Measurements from ENCODE around the gene CMPK2. TPM values are rescaled to one million over a fixed set of nuclear protein-coding genes. Genes with fewer than 3 reads are reported as not detected.

CMPK2 gene
- total RNA-seq, 2 experiments from 2014 or later = 102 to 106 TPM

DNA sequence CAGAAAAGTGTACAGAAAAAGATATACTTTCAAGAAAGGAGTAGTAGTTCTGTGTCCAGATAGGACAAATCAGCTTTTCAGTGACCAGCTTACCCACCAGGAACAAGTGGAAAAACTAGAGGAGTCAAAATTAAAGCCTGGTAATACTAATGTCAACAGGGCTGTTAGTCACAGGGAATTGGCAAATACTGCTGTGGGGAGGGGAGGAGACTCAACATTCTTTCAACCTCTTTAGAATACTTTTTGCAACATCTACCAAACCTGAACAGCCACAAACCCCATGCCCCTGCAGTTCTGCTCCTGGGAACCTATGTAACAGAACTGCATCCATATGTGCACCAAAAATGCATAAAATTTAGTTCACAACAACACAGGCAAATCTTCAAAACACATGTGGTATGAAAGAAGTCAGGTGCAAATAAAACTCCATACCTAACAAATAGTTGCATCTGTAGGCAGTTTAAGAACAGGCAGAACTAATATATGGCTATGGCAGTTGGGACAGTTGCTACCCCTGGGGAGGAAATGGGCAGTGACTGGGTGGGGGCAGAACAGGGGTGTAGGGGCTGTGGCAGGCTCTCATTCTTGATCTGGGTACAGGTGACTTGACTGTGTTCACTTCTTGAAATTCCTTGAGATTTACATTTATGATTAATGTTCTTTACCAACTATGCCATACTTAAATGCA is 9.7 kb downstream of the CMPK2 start:
- ATAC-seq (ENCODE audit: low read depth) (no peak), DNase-seq (no peak)
- H3K27me3 Mint-ChIP-seq = no peaks in the 10 kb centered on the region
- peak overlapping the region; percentile 60 for H3K27ac Mint-ChIP-seq
- POLR2A ChIA-PET = interaction anchor here (0.9 to 1.3 kb wide), 3 partner anchors 9 to 22 kb away, joined by 3 to 4 read pairs (median 3); partner anchors contain the start of genes CMPK2 and RSAD2
- peaks cover 69% of the 10 kb centered on the region for H3K4me1 Mint-ChIP-seq
- peaks cover 9% of the 10 kb centered on the region for H3K9me3 Mint-ChIP-seq
- peaks cover 86% of the 10 kb centered on the region for H3K36me3 Mint-ChIP-seq
- H3K4me3 Mint-ChIP-seq = peak overlapping the region; percentile 12

- H3K4me1 Mint-ChIP-seq = peaks cover 68% of the 10 kb centered on the region
- DNase-seq (no peak), ATAC-seq (ENCODE audit: low read depth) (no peak)
- no peak overlapping the region for H3K4me3 Mint-ChIP-seq
- no peak overlapping the region for H3K27ac Mint-ChIP-seq
- H3K36me3 Mint-ChIP-seq = peaks cover 86% of the 10 kb centered on the region
- H3K9me3 Mint-ChIP-seq = peaks cover 2% of the 10 kb centered on the region
- POLR2A ChIA-PET = interaction anchor here (1.0 to 1.2 kb wide), 3 partner anchors 8 to 23 kb away, joined by 3 to 4 read pairs (median 4); partner anchors contain the start of genes CMPK2 and RSAD2
- H3K27me3 Mint-ChIP-seq = no peaks in the 10 kb centered on the region
These were observed 11.3 kb downstream of the CMPK2 start for GRCh38 chr2:6854416-6854815.

DNA sequence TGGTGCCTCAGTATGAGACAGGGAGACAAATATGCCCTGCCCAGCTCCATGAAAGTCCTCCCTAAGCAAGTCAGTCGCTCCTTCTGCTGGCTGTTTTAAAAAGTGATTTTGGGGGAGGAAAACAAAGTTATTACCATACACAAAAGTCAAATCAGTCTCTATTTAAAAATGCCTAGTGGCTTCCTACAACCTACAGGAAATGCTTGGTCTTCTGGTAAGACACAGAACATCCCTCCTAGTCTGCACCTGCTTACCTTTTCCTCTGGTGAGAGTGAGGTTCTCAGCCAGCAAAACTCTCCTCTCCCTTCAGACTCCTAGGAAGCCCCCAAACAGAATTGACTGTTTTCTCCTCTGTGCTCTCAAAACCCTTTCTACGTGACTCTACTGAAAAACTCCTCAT is 13.5 kb downstream of the CMPK2 start:
- H3K36me3 Mint-ChIP-seq = peaks cover 81% of the 10 kb centered on the region
- POLR2A ChIA-PET = interaction anchor here (1.4 kb wide), 1 partner anchor 26 kb away, joined by 5 read pairs; the partner anchor contains the start of gene RSAD2
- H3K4me3 Mint-ChIP-seq = peak overlapping the region; percentile 5
- peaks cover 7% of the 10 kb centered on the region for H3K9me3 Mint-ChIP-seq
- no peaks in the 10 kb centered on the region for H3K27me3 Mint-ChIP-seq
- DNase-seq (no peak), ATAC-seq (ENCODE audit: low read depth) (peak; percentile 62)
- H3K4me1 Mint-ChIP-seq = peaks cover 69% of the 10 kb centered on the region
- H3K27ac Mint-ChIP-seq = peak overlapping the region; percentile 79

DNA sequence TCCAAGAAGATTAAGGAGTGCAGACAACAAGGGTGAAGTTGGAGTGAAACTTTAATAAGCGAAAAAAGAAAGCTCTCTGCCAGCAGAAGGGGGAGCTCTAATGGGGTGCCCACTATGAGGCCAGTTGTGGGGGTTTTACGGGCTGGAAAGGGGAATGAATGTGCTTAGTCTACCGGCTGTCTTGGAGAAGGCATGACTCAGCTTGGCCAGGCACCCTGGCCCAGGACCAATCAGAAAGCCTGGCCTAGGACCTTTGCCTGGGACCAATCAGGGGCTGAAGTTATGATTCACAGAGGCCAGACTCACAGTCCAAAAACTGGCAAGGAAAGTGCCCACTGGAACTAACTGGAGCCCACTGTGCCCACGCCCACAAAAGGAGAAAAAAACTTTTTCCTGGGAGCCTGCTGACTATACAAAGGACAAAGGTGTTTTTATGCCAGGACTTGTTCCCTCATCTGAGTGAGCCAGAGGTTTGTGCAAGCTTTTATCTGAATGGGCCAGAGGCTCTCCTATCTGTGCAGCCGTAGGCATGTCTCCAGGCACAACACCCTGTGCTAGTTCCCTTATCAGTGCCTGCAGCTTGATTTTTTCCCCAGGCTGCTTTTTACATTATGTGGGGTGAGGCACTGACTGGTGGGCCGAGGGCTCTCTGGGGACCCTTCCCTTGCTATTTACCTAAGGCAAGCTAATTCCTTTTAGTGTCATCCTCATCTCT is 18.6 kb downstream of the CMPK2 start:
- H3K4me3 Mint-ChIP-seq = no peak overlapping the region
- ATAC-seq (ENCODE audit: low read depth) = no peak
- H3K36me3 Mint-ChIP-seq = peaks cover 88% of the 10 kb centered on the region

DNA sequence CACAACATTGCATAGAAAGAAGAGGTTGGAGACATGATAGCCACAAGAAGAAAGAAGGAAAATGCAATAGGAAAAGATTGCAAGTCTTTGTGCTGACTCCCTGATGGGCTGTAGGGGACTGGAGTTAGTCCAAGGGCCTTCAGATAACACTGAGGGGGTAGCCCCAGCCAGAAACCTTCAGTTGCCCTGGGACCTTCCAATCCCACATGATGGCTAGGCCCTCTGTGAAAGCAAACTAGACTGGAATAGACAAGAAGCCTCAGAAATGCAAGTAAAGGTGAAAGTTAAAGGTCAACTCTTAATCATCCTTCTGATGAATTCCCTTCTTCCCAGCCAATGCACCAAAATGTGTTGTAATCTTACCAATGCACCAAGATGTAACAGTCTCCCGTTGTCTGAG is 19.2 kb downstream of the CMPK2 start:
- ATAC-seq (ENCODE audit: low read depth) = no peak
- DNase-seq = no peak
- Mint-ChIP-seq H3K27me3 (no peaks in the 10 kb centered on the region), H3K36me3 (peaks cover 86% of the 10 kb centered on the region), H3K27ac (peak overlapping the region; percentile 38), H3K4me1 (peaks cover 31% of the 10 kb centered on the region), H3K4me3 (no peak overlapping the region), H3K9me3 (peaks cover 17% of the 10 kb centered on the region)
- POLR2A ChIA-PET = interaction anchor here (1.7 to 2.7 kb wide), 3 partner anchors 11 to 19 kb away, joined by 5 to 9 read pairs (median 5); partner anchors contain the start of gene CMPK2

More for the DNA sequence above, 18.6 kb downstream of the CMPK2 start:
- Mint-ChIP-seq H3K9me3 (peaks cover 17% of the 10 kb centered on the region), H3K4me1 (peaks cover 33% of the 10 kb centered on the region), H3K27ac (peak overlapping the region; percentile 38), H3K27me3 (no peaks in the 10 kb centered on the region)
- POLR2A ChIA-PET = interaction anchor here (1.8 to 2.7 kb wide), 4 partner anchors 10 to 31 kb away, joined by 5 to 29 read pairs (median 8); partner anchors contain the start of genes CMPK2 and RSAD2
- DNase-seq = no peak

DNA sequence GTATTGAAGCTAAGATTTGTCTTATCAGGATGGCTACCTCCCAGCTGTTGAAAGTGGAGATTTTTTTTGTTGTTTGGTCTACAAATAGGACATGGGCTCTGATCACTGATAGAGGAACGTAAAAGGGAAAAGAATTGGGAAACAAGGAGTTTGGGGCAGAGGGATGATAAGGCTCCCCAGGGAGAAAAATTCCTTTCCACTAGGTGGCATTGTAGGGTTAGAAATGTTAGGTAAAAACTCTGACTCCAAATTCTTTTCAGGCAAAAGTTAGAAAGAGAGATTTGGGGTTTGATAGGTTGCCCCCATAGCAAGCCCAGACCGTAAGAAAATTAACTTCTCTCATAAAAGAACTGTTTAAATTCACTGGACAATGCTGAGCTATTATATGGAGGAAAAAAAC is 19.8 kb downstream of the CMPK2 start:
- Mint-ChIP-seq H3K4me1 (peaks cover 26% of the 10 kb centered on the region), H3K36me3 (peaks cover 83% of the 10 kb centered on the region), H3K27ac (no peak overlapping the region), H3K27me3 (no peaks in the 10 kb centered on the region), H3K9me3 (peaks cover 17% of the 10 kb centered on the region), H3K4me3 (no peak overlapping the region)
- DNase-seq = no peak
- POLR2A ChIA-PET = interaction anchor here (0.6 to 2.7 kb wide), 4 partner anchors 12 to 73 kb away, joined by 3 to 9 read pairs (median 5); partner anchors contain the start of gene CMPK2
- ATAC-seq (ENCODE audit: low read depth) = no peak

DNA sequence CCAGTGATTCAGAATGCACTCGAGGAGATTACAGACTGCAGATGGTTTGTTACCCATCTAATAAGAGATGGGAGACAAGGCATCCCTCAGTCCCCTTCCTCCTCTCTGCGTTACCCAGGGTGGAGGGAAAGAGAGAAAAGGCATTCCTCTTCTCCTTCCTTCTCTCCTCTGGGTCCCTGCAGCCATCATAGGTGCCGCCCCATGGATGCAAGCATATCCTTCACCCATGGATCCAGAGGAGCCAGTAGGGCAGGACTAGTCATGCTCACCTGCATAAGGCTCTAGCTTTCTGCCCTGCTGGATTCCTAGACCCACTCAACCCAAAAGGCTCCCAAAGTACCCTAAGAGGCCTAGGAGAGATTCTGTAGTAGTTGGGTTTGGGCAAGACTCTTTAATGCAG is 20.4 kb downstream of the CMPK2 start:
- DNase-seq (no peak), ATAC-seq (ENCODE audit: low read depth) (no peak)
- peaks cover 82% of the 10 kb centered on the region for H3K36me3 Mint-ChIP-seq
- H3K4me1 Mint-ChIP-seq = peaks cover 24% of the 10 kb centered on the region
- POLR2A ChIA-PET = interaction anchor here (0.9 to 1.7 kb wide), 2 partner anchors 20 to 73 kb away, joined by 5 read pairs; partner anchors contain the start of gene CMPK2
- no peak overlapping the region for H3K27ac Mint-ChIP-seq
- H3K27me3 Mint-ChIP-seq = no peaks in the 10 kb centered on the region
- peaks cover 17% of the 10 kb centered on the region for H3K9me3 Mint-ChIP-seq
- H3K4me3 Mint-ChIP-seq = no peak overlapping the region

DNA sequence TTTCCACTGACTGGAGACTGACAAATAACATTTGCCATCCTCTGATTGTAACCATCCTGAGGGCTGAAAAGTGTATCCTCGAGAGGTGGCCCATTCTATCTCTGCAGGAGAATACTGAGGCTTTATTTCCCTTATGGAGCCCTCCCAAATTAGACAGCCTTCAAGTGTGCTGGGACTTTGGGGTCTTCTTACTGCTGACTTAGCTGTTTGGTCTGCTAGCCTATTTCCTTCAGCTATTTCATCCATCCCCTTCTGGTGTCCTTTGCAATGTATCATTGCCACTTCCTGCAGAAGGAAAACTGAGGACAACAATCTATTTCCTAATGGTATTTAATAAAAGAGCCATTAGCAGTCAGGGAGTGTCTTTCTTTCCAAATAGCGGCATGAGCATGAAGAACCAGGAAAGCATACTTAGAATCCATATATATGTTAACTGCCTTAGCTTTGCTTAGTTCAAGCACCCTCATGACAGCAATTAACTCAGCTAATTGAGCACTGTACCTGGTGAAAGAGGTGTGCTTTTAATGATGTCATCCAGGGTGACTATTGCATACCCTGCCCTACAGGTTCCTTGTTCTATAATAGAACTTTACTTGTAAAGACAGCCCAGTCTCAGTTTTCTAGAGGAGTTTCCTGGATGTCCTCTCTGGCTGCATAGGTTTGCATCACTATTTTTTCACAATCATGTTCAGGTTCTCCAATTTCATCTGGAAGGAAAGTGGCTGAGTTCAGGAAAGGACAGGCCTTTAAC is 24.0 kb downstream of the CMPK2 start:
- H3K27me3 Mint-ChIP-seq = no peaks in the 10 kb centered on the region
- H3K9me3 Mint-ChIP-seq = peaks cover 11% of the 10 kb centered on the region
- POLR2A ChIA-PET = interaction anchor here (1.0 to 1.3 kb wide), 2 partner anchors 18 to 23 kb away, joined by 3 to 4 read pairs; no protein-coding TSS in a partner anchor
- no peak overlapping the region for H3K27ac Mint-ChIP-seq
- H3K4me1 Mint-ChIP-seq = peaks cover 4% of the 10 kb centered on the region
- ATAC-seq (ENCODE audit: low read depth) = no peak
- no peak overlapping the region for H3K4me3 Mint-ChIP-seq
- no peak for DNase-seq
- peaks cover 82% of the 10 kb centered on the region for H3K36me3 Mint-ChIP-seq

- Mint-ChIP-seq H3K27me3 (no peaks in the 10 kb centered on the region), H3K36me3 (peaks cover 75% of the 10 kb centered on the region), H3K27ac (no peak overlapping the region), H3K9me3 (peaks cover 6% of the 10 kb centered on the region), H3K4me3 (no peak overlapping the region), H3K4me1 (peaks cover 13% of the 10 kb centered on the region)
- POLR2A ChIA-PET = no interaction called here
- ATAC-seq (ENCODE audit: low read depth) (no peak), DNase-seq (no peak)
These were observed 26.9 kb downstream of the CMPK2 start for GRCh38 chr2:6838673-6839319.

DNA sequence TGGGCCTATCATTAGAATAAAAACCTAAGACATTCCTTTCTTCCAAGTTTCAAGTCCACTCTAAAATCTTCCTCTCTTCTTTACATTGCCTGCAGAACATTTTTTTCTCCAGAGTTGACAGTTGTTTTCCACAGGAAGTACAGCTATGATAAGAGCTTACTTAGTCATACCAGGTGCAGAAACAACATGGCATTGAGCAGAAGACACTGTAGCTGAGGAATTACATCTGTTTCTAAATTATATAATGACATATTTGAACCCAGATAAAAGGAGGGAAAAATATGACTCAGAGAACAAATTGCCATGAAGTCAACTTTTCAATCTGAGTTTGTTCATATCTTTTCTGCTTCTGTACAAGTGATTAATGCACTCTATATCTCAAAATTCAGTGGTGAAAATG is 30.2 kb downstream of the CMPK2 start:
- H3K4me3 Mint-ChIP-seq = no peak overlapping the region
- peaks cover 19% of the 10 kb centered on the region for H3K9me3 Mint-ChIP-seq
- ATAC-seq (ENCODE audit: low read depth) = peak; percentile 59
- no peaks in the 10 kb centered on the region for H3K27me3 Mint-ChIP-seq
- DNase-seq = no peak
- peaks cover 18% of the 10 kb centered on the region for H3K4me1 Mint-ChIP-seq
- H3K27ac Mint-ChIP-seq = no peak overlapping the region
- peaks cover 72% of the 10 kb centered on the region for H3K36me3 Mint-ChIP-seq
- POLR2A ChIA-PET = interaction anchor here (1.2 to 2.9 kb wide), 2 partner anchors 30 to 81 kb away, joined by 3 to 16 read pairs; partner anchors contain the start of gene CMPK2

- no peak overlapping the region for H3K4me3 Mint-ChIP-seq
- H3K27ac Mint-ChIP-seq = peak overlapping the region; percentile 18
- peaks cover 22% of the 10 kb centered on the region for H3K9me3 Mint-ChIP-seq
- H3K27me3 Mint-ChIP-seq = no peaks in the 10 kb centered on the region
- H3K4me1 Mint-ChIP-seq = peaks cover 17% of the 10 kb centered on the region
- DNase-seq (no peak), ATAC-seq (ENCODE audit: low read depth) (no peak)
- POLR2A ChIA-PET = interaction anchor here (1.2 to 2.9 kb wide), 2 partner anchors 32 to 83 kb away, joined by 3 to 16 read pairs; partner anchors contain the start of gene CMPK2
- H3K36me3 Mint-ChIP-seq = peaks cover 72% of the 10 kb centered on the region
These were observed 31.5 kb downstream of the CMPK2 start for GRCh38 chr2:6834163-6834562.

GRCh38 chr2:6833300-6833604 is 32.5 kb downstream of the CMPK2 start:
- H3K36me3 Mint-ChIP-seq = peaks cover 68% of the 10 kb centered on the region

More at GRCh38 chr2:6833300-6833604, 32.5 kb downstream of the CMPK2 start:
- Mint-ChIP-seq H3K4me3 (peak overlapping the region; percentile 80), H3K27ac (peak overlapping the region; percentile 92), H3K27me3 (no peaks in the 10 kb centered on the region), H3K4me1 (peaks cover 17% of the 10 kb centered on the region), H3K9me3 (peaks cover 22% of the 10 kb centered on the region)
- DNase-seq (no peak), ATAC-seq (ENCODE audit: low read depth) (no peak)
- POLR2A ChIA-PET = no interaction called here
